HepG2 (cell line): ENCODE data around the gene BATF2. TPM values are rescaled to one million over a fixed set of nuclear protein-coding genes. Genes with fewer than 3 reads are reported as not detected.

Experiments
- AFF4 ChIP-seq: sonication (generic); formaldehyde crosslinking; IDR thresholded peaks from 2 replicates; pipeline ENCODE4 v1.4.0; 2020; ENCODE audit warnings: missing genetic modification reagents
- ATRX ChIP-seq: sonication (generic); formaldehyde crosslinking; IDR thresholded peaks from 2 replicates; pipeline ENCODE4 v1.4.0; 2020; ENCODE audit warnings: missing genetic modification reagents, borderline replicate concordance
- CEBPG ChIP-seq: IDR thresholded peaks from 2 replicates; pipeline ENCODE4 v1.6.1; 2016
- CERS6 ChIP-seq: sonication (generic); formaldehyde crosslinking; IDR thresholded peaks from 2 replicates; pipeline ENCODE4 v1.5.0; 2020; ENCODE audit warnings: missing genetic modification reagents
- HMG20A ChIP-seq: IDR thresholded peaks from 2 replicates; pipeline ENCODE4 v1.6.1; 2016; ENCODE audit warnings: borderline replicate concordance
- IKZF5 ChIP-seq: IDR thresholded peaks from 2 replicates; pipeline ENCODE4 v1.6.1; 2018; ENCODE audit warnings: missing genetic modification reagents, mild to moderate bottlenecking, missing compliant biosample characterization
- IRF9 ChIP-seq: sonication (generic); formaldehyde crosslinking; IDR thresholded peaks from 2 replicates; pipeline ENCODE4 v1.8.0; 2022; ENCODE audit warnings: missing genetic modification reagents, mild to moderate bottlenecking, borderline replicate concordance
- KLF6 ChIP-seq: IDR thresholded peaks from 2 replicates; pipeline ENCODE4 v1.8.0; 2016; ENCODE audit warnings: missing biosample characterization, missing genetic modification reagents
- POLR2AphosphoS5 ChIP-seq: IDR thresholded peaks from 2 replicates; pipeline ENCODE4 v1.6.1; 2012; ENCODE audit warnings: low read depth, low read length
- SALL2 ChIP-seq: sonication (generic); formaldehyde crosslinking; IDR thresholded peaks from 2 replicates; pipeline ENCODE4 v1.8.1; 2023; ENCODE audit warnings: mild to moderate bottlenecking, missing genetic modification reagents, inconsistent platforms
- SOX13 ChIP-seq, 3 experiments: fragments of 450-650 bp in 1 of 3; sonication (generic) in 1 of 3; formaldehyde crosslinking in 1 of 3; IDR thresholded peaks in 2 of 3; conservative IDR thresholded peaks in 1 of 3; 2 replicates each; pipeline versions ENCODE4 v1.5.0 to v1.6.1; 2016 to 2020; ENCODE audit warnings: antibody characterized with exemption in 1 of 3, mild to moderate bottlenecking in 1 of 3, missing compliant biosample characterization in 1 of 3, missing genetic modification reagents in 1 of 3, moderate library complexity in 1 of 3
- U2AF1 ChIP-seq: fragments of 200-400 bp; formaldehyde crosslinking; optimal IDR thresholded peaks from 2 replicates; pipeline ENCODE3; 2017; ENCODE audit warnings: mild to moderate bottlenecking, low read depth, low read length
- ZFP36L1 ChIP-seq: sonication (generic); formaldehyde crosslinking; IDR thresholded peaks from 2 replicates; pipeline ENCODE4 v1.8.0; 2022; ENCODE audit warnings: mild to moderate bottlenecking, missing genetic modification reagents, moderate library complexity
- ZNF329 ChIP-seq: sonication (generic); formaldehyde crosslinking; IDR thresholded peaks from 2 replicates; pipeline ENCODE4 v1.9.0; 2021; ENCODE audit warnings: low read depth, mild to moderate bottlenecking, missing genetic modification reagents
- ZNF710 ChIP-seq: sonication (generic); formaldehyde crosslinking; IDR thresholded peaks from 2 replicates; pipeline ENCODE4 v1.5.0; 2020; ENCODE audit warnings: mild to moderate bottlenecking, missing genetic modification reagents, borderline replicate concordance
- ZSCAN9 ChIP-seq: IDR thresholded peaks from 2 replicates; pipeline ENCODE4 v1.6.1; 2016; ENCODE audit warnings: borderline replicate concordance
- polyA plus RNA-seq, 8 experiments: library from polyadenylated mRNA; depleted of rRNA in 3 of 8; stranded (reverse) in 7 of 8; unstranded in 1 of 8; fragments of >200 nt; fragmentation: Illumina TruSeq in 4 of 8; extraction: Trizol in 4 of 8; gene quantifications; 2 replicates each; pipeline versions ENCODE4 v1.2.1 to v1.2.3, GENCODE V29; 2011 to 2016; ENCODE audit warnings: low read depth in 4 of 8, missing spikeins in 1 of 8, mixed read lengths in 1 of 8; ENCODE audit not compliant: insufficient read depth in 1 of 8
- total RNA-seq, 5 experiments: library from RNA; depleted of rRNA; stranded (reverse); fragments of >200 nt; fragmentation: Illumina TruSeq; extraction: Trizol; gene quantifications; 2 replicates each; pipeline ENCODE4 v1.2.3, GENCODE V29; 2016; ENCODE audit warnings: low read depth in 1 of 5

Gene BATF2
- total and polyA plus RNA-seq, 2 of the 13 experiments (the other 11 are each of a cell fraction or from before 2014, with no cell fraction given): 2.8 to 3.9 TPM

- peak; percentile 58; the same call in 1 of the 2 replicates for TF ChIP-seq HMG20A (CRISPR knock-in tag)
- peak; percentile 37; the same call in 1 of the 2 replicates for TF ChIP-seq ZFP36L1 (CRISPR knock-in tag)
- TF ChIP-seq POLR2AphosphoS5: peak; percentile 77
- TF ChIP-seq U2AF1: no peak
- no peak; the same call in 1 of the 2 replicates for TF ChIP-seq IRF9
- no peak for TF ChIP-seq ATRX (CRISPR knock-in tag)
- no peak for TF ChIP-seq CERS6 (CRISPR knock-in tag)
- peak; percentile 68; the same call in 1 of the 2 replicates for TF ChIP-seq KLF6 (CRISPR knock-in tag)
- no peak for TF ChIP-seq ZNF329 (CRISPR knock-in tag)
- TF ChIP-seq SALL2 (CRISPR knock-in tag): peak; percentile 59; the same call in 1 of the 2 replicates
- TF ChIP-seq SOX13 (IDR thresholded peaks at IDR 0.05): no peak
- peak in 1 of 2 experiments; percentile 47; a peak in 1 of 4 replicates for TF ChIP-seq SOX13 (CRISPR knock-in tag; conservative IDR thresholded peaks at IDR 0.05 in 1 of 2, IDR thresholded peaks at IDR 0.05 in 1 of 2)
- peak; percentile 81 for TF ChIP-seq CEBPG
- TF ChIP-seq ZSCAN9 (CRISPR knock-in tag): peak; percentile 78
- peak; percentile 72 for TF ChIP-seq IKZF5 (CRISPR knock-in tag)
- TF ChIP-seq AFF4: no peak
- TF ChIP-seq ZNF710: peak; percentile 69
Measured at GRCh38 chr11:64996710-64997380, at the start of gene BATF2 (continued).
